GM12878 (cell line): ENCODE measurements around the gene SCUBE3. TPM values are rescaled to one million over a fixed set of nuclear protein-coding genes. Genes with fewer than 3 reads are reported as not detected.

Source experiments
- E2F4 ChIP-seq: IDR thresholded peaks from 2 replicates; pipeline ENCODE4 v1.6.1; 2012; ENCODE audit warnings: low read depth, low read length, improper control_type of control experiment
- EP300 ChIP-seq, 2 experiments: fragments of 150-350 bp in 1 of 2; IDR thresholded peaks; 2 replicates each; pipeline ENCODE4 v1.6.1; 2011 to 2012; ENCODE audit warnings: low read depth in 2 of 2, low read length in 2 of 2, borderline replicate concordance in 1 of 2, improper control_type of control experiment in 1 of 2, inconsistent platforms in 1 of 2; ENCODE audit not compliant: control insufficient read depth in 1 of 2
- ETV6 ChIP-seq, 2 experiments: fragments of 450-650 bp in 1 of 2; IDR thresholded peaks in 1 of 2; conservative IDR thresholded peaks in 1 of 2; 2 replicates each; pipeline ENCODE4 v1.6.1; 2014; ENCODE audit warnings: antibody characterized with exemption in 1 of 2, borderline replicate concordance in 1 of 2, low read depth in 1 of 2, mild to moderate bottlenecking in 1 of 2, moderate library complexity in 1 of 2
- HDAC6 ChIP-seq: fragments of 200-600 bp; sonication (generic); IDR thresholded peaks from one replicate; pipeline ENCODE4 v1.8.0; 2017; ENCODE audit warnings: antibody characterized with exemption; ENCODE audit not compliant: unreplicated experiment
- JUNB ChIP-seq: IDR thresholded peaks from 2 replicates; pipeline ENCODE4 v1.6.1; 2016; ENCODE audit warnings: antibody characterized with exemption, mild to moderate bottlenecking
- MEF2A ChIP-seq: IDR thresholded peaks from 2 replicates; pipeline ENCODE4 v1.6.1; 2011; ENCODE audit warnings: low read depth, mild to moderate bottlenecking, low read length, moderate library complexity; ENCODE audit not compliant: insufficient read depth
- MXI1 ChIP-seq: fragments of 150-350 bp; IDR thresholded peaks from 2 replicates; pipeline ENCODE4 v1.6.1; 2011; ENCODE audit warnings: low read depth, mild to moderate bottlenecking, inconsistent platforms, low read length, improper control_type of control experiment
- MYC ChIP-seq: IDR thresholded peaks from 2 replicates; pipeline ENCODE4 v1.6.1; 2011; ENCODE audit warnings: mild to moderate bottlenecking, low read length, moderate library complexity, inconsistent platforms; ENCODE audit not compliant: insufficient read depth, insufficient replicate concordance, insufficient read length, severe bottlenecking
- NBN ChIP-seq: fragments of 450-650 bp; IDR thresholded peaks from 2 replicates; pipeline ENCODE4 v1.6.1; 2016
- NR2C1 ChIP-seq: fragments of 450-650 bp; IDR thresholded peaks from 2 replicates; pipeline ENCODE4 v1.6.1; 2017; ENCODE audit warnings: antibody characterized with exemption, mild to moderate bottlenecking, moderate library complexity
- POU2F2 ChIP-seq: IDR thresholded peaks from 3 replicates; pipeline ENCODE4 v1.6.1; 2011; ENCODE audit warnings: low read depth, mild to moderate bottlenecking, low read length, borderline replicate concordance
- RB1 ChIP-seq: fragments of 450-650 bp; formaldehyde crosslinking; IDR thresholded peaks from 2 replicates; pipeline ENCODE4 v1.6.1; 2017; ENCODE audit warnings: mild to moderate bottlenecking, borderline replicate concordance
- ZNF622 ChIP-seq: fragments of 450-650 bp; IDR thresholded peaks from 2 replicates; pipeline ENCODE4 v1.6.1; 2017; ENCODE audit warnings: mild to moderate bottlenecking, inconsistent platforms
- polyA plus RNA-seq, 11 experiments: library from polyadenylated mRNA; depleted of rRNA in 4 of 11; unstranded in 6 of 11; stranded (reverse) in 5 of 11; fragments of >200 nt; fragmentation: Nextera tagmentation in 4 of 11; fragmentation: Illumina TruSeq in 1 of 11; extraction: Ambion mirVana in 4 of 11; extraction: Trizol in 1 of 11; gene quantifications; 1 replicate in 1 of 11; 2 replicates in 10 of 11; pipeline versions ENCODE4 v1.2.1 to v1.2.3, GENCODE V29; 2011 to 2016; ENCODE audit warnings: inconsistent platforms in 2 of 11, missing spikeins in 2 of 11, low read depth in 1 of 11
- total RNA-seq, 4 experiments: library from RNA; depleted of rRNA in 3 of 4; stranded (reverse); fragments of >200 nt in 3 of 4; fragmentation: Illumina TruSeq in 1 of 4; extraction: Trizol in 1 of 4; gene quantifications; 2 replicates each; pipeline versions ENCODE4 v1.2.1 to v1.2.3, GENCODE V29; 2013 to 2021
- TF ChIP-seq, protein P1 (sequence below): fragments of 450-650 bp; IDR thresholded peaks from 2 replicates; pipeline ENCODE4 v1.6.1; 2017; ENCODE audit warnings: mild to moderate bottlenecking, low read depth, inconsistent platforms; ENCODE audit not compliant: poor library complexity, severe bottlenecking
- TF ChIP-seq, protein P2 (sequence below): IDR thresholded peaks from 2 replicates; pipeline ENCODE4 v1.6.1; 2012; ENCODE audit warnings: improper control_type of control experiment, low read depth, low read length; ENCODE audit not compliant: insufficient replicate concordance

SCUBE3 gene
- total and polyA plus RNA-seq, 10 of the 15 experiments (the other 5 are each of a cell fraction or from before 2014, with no cell fraction given): under 0.01 to 0.20 (median 0.07) TPM; not detected in 4

DNA sequence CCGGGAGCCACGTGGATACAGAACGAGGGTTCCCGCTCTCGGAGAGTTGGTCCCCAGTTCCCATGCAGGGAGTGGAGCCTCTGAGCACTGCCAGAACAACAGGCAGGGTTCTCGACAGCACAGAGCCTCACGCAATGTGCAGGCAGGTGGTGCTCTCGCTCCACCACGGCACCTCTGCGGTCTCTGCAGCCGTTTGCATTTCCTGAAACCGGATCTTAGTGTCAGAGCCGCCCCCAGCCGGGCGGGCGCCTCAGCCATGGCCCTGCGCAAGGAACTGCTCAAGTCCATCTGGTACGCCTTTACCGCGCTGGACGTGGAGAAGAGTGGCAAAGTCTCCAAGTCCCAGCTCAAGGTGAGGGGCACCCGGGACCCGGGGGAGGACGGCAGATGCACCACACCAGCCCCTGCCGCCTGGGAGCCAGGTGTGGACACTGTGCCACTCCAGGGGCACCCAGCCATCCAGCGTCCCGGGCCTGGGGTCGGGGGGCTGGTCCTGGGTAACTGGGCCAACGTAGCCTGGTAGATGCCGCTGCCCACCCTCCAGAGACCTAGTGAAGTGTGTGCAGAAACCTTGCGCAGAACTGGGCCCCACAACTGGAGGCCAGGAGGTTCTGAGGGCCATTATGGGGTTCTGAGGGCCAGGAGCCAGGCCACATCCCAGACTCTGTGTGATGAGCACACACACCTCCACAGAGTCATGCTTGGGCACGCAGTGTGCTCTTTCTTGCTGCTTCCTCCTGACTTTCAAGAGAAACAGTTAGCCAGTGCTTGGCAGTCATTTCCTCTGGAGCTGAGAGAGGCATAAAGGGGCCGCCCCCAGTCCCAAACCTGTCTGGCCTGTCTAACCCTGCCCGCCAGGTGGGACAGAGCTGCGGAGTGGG, 84.1 kb downstream of the SCUBE3 start, which contains the start of gene DEF6 (continued):
- TF ChIP-seq, protein P1, sequence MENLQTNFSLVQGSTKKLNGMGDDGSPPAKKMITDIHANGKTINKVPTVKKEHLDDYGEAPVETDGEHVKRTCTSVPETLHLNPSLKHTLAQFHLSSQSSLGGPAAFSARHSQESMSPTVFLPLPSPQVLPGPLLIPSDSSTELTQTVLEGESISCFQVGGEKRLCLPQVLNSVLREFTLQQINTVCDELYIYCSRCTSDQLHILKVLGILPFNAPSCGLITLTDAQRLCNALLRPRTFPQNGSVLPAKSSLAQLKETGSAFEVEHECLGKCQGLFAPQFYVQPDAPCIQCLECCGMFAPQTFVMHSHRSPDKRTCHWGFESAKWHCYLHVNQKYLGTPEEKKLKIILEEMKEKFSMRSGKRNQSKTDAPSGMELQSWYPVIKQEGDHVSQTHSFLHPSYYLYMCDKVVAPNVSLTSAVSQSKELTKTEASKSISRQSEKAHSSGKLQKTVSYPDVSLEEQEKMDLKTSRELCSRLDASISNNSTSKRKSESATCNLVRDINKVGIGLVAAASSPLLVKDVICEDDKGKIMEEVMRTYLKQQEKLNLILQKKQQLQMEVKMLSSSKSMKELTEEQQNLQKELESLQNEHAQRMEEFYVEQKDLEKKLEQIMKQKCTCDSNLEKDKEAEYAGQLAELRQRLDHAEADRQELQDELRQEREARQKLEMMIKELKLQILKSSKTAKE: peak; percentile 58
- TF ChIP-seq MYC: no peak
- no peak for TF ChIP-seq HDAC6
- TF ChIP-seq POU2F2: peak; percentile 95
- peak in 1 of 2 experiments; percentile 45; a peak in 1 of 4 replicates for TF ChIP-seq EP300 (IDR thresholded peaks at IDR 0.05; ENCODE audit: borderline replicate concordance in 1 of 2, control insufficient read depth in 1 of 2, low read depth in 2 of 2, low read length in 2 of 2)
- TF ChIP-seq NR2C1: no peak
- TF ChIP-seq ETV6 (conservative IDR thresholded peaks at IDR 0.05 in 1 of 2, IDR thresholded peaks at IDR 0.05 in 1 of 2; ENCODE audit: borderline replicate concordance in 1 of 2, low read depth in 1 of 2): peak in 1 of 2 experiments; percentile 68; a peak in 1 of 4 replicates
- TF ChIP-seq E2F4: no peak; the same call in 1 of the 2 replicates
- TF ChIP-seq ZNF622: no peak
- TF ChIP-seq, protein P2, sequence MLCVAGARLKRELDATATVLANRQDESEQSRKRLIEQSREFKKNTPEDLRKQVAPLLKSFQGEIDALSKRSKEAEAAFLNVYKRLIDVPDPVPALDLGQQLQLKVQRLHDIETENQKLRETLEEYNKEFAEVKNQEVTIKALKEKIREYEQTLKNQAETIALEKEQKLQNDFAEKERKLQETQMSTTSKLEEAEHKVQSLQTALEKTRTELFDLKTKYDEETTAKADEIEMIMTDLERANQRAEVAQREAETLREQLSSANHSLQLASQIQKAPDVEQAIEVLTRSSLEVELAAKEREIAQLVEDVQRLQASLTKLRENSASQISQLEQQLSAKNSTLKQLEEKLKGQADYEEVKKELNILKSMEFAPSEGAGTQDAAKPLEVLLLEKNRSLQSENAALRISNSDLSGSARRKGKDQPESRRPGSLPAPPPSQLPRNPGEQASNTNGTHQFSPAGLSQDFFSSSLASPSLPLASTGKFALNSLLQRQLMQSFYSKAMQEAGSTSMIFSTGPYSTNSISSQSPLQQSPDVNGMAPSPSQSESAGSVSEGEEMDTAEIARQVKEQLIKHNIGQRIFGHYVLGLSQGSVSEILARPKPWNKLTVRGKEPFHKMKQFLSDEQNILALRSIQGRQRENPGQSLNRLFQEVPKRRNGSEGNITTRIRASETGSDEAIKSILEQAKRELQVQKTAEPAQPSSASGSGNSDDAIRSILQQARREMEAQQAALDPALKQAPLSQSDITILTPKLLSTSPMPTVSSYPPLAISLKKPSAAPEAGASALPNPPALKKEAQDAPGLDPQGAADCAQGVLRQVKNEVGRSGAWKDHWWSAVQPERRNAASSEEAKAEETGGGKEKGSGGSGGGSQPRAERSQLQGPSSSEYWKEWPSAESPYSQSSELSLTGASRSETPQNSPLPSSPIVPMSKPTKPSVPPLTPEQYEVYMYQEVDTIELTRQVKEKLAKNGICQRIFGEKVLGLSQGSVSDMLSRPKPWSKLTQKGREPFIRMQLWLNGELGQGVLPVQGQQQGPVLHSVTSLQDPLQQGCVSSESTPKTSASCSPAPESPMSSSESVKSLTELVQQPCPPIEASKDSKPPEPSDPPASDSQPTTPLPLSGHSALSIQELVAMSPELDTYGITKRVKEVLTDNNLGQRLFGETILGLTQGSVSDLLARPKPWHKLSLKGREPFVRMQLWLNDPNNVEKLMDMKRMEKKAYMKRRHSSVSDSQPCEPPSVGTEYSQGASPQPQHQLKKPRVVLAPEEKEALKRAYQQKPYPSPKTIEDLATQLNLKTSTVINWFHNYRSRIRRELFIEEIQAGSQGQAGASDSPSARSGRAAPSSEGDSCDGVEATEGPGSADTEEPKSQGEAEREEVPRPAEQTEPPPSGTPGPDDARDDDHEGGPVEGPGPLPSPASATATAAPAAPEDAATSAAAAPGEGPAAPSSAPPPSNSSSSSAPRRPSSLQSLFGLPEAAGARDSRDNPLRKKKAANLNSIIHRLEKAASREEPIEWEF: peak; percentile 21
- TF ChIP-seq JUNB: no peak
- peak; percentile 71; the same call in 1 of the 2 replicates for TF ChIP-seq RB1
- peak; percentile 79 for TF ChIP-seq NBN
- TF ChIP-seq MXI1: peak; percentile 80
- 0 out of 2 replicates have a peak, but pooled peaks have one; percentile 47 for TF ChIP-seq MEF2A
